Keratinocyte (primary cell): Measurements from ENCODE around the gene C1orf174. TPM values are rescaled to one million over a fixed set of nuclear protein-coding genes. Genes with fewer than 3 reads are reported as not detected.

Experiments
- DNase-seq: peaks from one replicate; pipeline ENCODE4 v3.0.0-alpha.2; 2011; ENCODE audit warnings: low read depth, missing footprints, low spot score
- FAIRE-seq: peaks from 2 replicates; lab custom pipeline; 2011; peaks lifted over from hg19 to GRCh38; lab: Jason Lieb, UNC
- H2AFZ ChIP-seq: 2 replicates; pipeline ENCODE4 v1.6.0; 2012; ENCODE audit warnings: low read length, control low read depth, inconsistent platforms; ENCODE audit not compliant: control insufficient read depth
- H3K27ac ChIP-seq: 2 replicates; pipeline ENCODE4 v1.5.1; 2011; ENCODE audit warnings: low read length; ENCODE audit not compliant: control insufficient read depth, insufficient read depth
- H3K27me3 ChIP-seq: 3 replicates; pipeline ENCODE4 v1.6.0; 2011; ENCODE audit warnings: low read length; ENCODE audit not compliant: control insufficient read depth, insufficient read depth; ENCODE audit errors: extremely low read depth
- H3K36me3 ChIP-seq, 2 experiments: 2 replicates in 1 of 2; 3 replicates in 1 of 2; pipeline ENCODE4 v1.5.1; 2011; ENCODE audit warnings: low read length in 2 of 2, mild to moderate bottlenecking in 1 of 2; ENCODE audit not compliant: control insufficient read depth in 2 of 2, insufficient read depth in 2 of 2; ENCODE audit errors: extremely low read depth in 1 of 2
- H3K4me1 ChIP-seq: 3 replicates; pipeline ENCODE4 v1.5.1; 2011; ENCODE audit warnings: low read length; ENCODE audit not compliant: control insufficient read depth, insufficient read depth; ENCODE audit errors: extremely low read depth
- H3K4me2 ChIP-seq: 3 replicates; pipeline ENCODE4 v1.6.0; 2011; ENCODE audit warnings: low read depth, low read length; ENCODE audit not compliant: control insufficient read depth, insufficient read depth; ENCODE audit errors: extremely low read depth
- H3K4me3 ChIP-seq, 3 experiments: fragments of 200-600 bp in 1 of 3; sonication (generic) in 1 of 3; 2 replicates in 2 of 3; 3 replicates in 1 of 3; pipeline ENCODE4 v1.5.1; 2011 to 2016; ENCODE audit warnings: low read length in 3 of 3, mild to moderate bottlenecking in 3 of 3, control low read depth in 2 of 3, inconsistent platforms in 1 of 3, low read depth in 1 of 3, mixed read lengths in 1 of 3, mixed run types in 1 of 3, moderate library complexity in 1 of 3; ENCODE audit not compliant: control insufficient read depth in 2 of 3, insufficient read depth in 2 of 3; ENCODE audit errors: extremely low read depth in 1 of 3
- H3K79me2 ChIP-seq: 2 replicates; pipeline ENCODE4 v1.6.0; 2012; ENCODE audit warnings: low read length; ENCODE audit not compliant: control insufficient read depth, insufficient read depth
- H3K9ac ChIP-seq: 3 replicates; pipeline ENCODE4 v1.6.0; 2011; ENCODE audit warnings: low read length; ENCODE audit not compliant: control insufficient read depth, insufficient read depth; ENCODE audit errors: extremely low read depth
- H3K9me1 ChIP-seq: 3 replicates; pipeline ENCODE4 v1.6.0; 2011; ENCODE audit warnings: low read length; ENCODE audit not compliant: control insufficient read depth, insufficient read depth; ENCODE audit errors: extremely low read depth
- H3K9me3 ChIP-seq: 2 replicates; pipeline ENCODE4 v1.5.1; 2012; ENCODE audit warnings: low read depth, low read length; ENCODE audit not compliant: control insufficient read depth
- H4K20me1 ChIP-seq: 3 replicates; pipeline ENCODE4 v1.6.0; 2011; ENCODE audit warnings: low read length; ENCODE audit not compliant: control insufficient read depth, insufficient read depth; ENCODE audit errors: extremely low read depth
- CTCF ChIP-seq, 3 experiments: IDR thresholded peaks in 1 of 3; conservative IDR thresholded peaks in 1 of 3; optimal IDR thresholded peaks in 1 of 3; 2 replicates in 2 of 3; 3 replicates in 1 of 3; pipeline versions ENCODE3 to v1.5.1; 2011; ENCODE audit warnings: low read length in 3 of 3, mild to moderate bottlenecking in 3 of 3, moderate library complexity in 2 of 3, control low read depth in 1 of 3, inconsistent platforms in 1 of 3; ENCODE audit not compliant: insufficient read depth in 2 of 3; ENCODE audit errors: extremely low read depth in 1 of 3
- EZH2 ChIP-seq: IDR thresholded peaks from one replicate; pipeline ENCODE4 v1.6.1; 2012; ENCODE audit warnings: inconsistent platforms, mild to moderate bottlenecking, low read length, moderate library complexity
- dilution Hi-C: fragments of 300-500 bp; cut with MboI; formaldehyde crosslinking; loops from one replicate; pipeline ENCODE4 v1.7.0; 2020; ENCODE audit warnings: low sequenced_read_pairs; ENCODE audit not compliant: extremely low pct_ligation_motif_present
- polyA plus RNA-seq, 5 experiments: library from polyadenylated mRNA; depleted of rRNA in 3 of 5; stranded (reverse) in 3 of 5; stranded (forward) in 1 of 5; unstranded in 1 of 5; fragments of >200 nt; gene quantifications; 1 replicate in 1 of 5; 2 replicates in 3 of 5; 3 replicates in 1 of 5; pipeline versions ENCODE4 v1.2.1 to v1.2.3, GENCODE V29; 2011 to 2012; ENCODE audit warnings: missing spikeins in 2 of 5, low read depth in 1 of 5, low replicate concordance in 1 of 5

The C1orf174 gene
- polyA plus RNA-seq, 1 donor (not counting 4 experiments of a cell fraction or from before 2014, with no cell fraction given): 26.8 TPM

- no peaks in the 10 kb centered on the region for H3K4me1 ChIP-seq
- H3K36me3 ChIP-seq: peaks cover 0 to 15% of the 10 kb centered on the region in 2 experiments
- no peaks in the 10 kb centered on the region for H3K9me1 ChIP-seq
- FAIRE-seq (no peak), DNase-seq (no peak)
- H3K9ac ChIP-seq: no peak overlapping the region
- dilution Hi-C loops: no loop called here
- no peak for TF ChIP-seq EZH2
- TF ChIP-seq CTCF (optimal IDR thresholded peaks at IDR 0.05 in 1 of 3, IDR thresholded peaks at IDR 0.05 in 1 of 3, conservative IDR thresholded peaks at IDR 0.05 in 1 of 3; ENCODE audit: extremely low read depth in 1 of 3, insufficient read depth in 2 of 3, low read length in 3 of 3): no peak
- no peak overlapping the region for H3K4me3 ChIP-seq
- H3K9me3 ChIP-seq: peaks cover 3% of the 10 kb centered on the region
- no peaks in the 10 kb centered on the region for H3K27me3 ChIP-seq
- H3K79me2 ChIP-seq: no peaks in the 10 kb centered on the region
- no peak overlapping the region for H2AFZ ChIP-seq
- no peak overlapping the region for H3K27ac ChIP-seq
- no peaks in the 10 kb centered on the region for H4K20me1 ChIP-seq
- no peak overlapping the region for H3K4me2 ChIP-seq
Measured at GRCh38 chr1:3879099-3879498, 21.0 kb downstream of the C1orf174 start.

GRCh38 chr1:3876716-3877115, 23.4 kb downstream of the C1orf174 start:
- no peak for DNase-seq
- Histone ChIP-seq H3K36me3 (peaks cover 0 to 16% of the 10 kb centered on the region in 2 experiments), H3K27ac (no peak overlapping the region), H3K9me1 (no peaks in the 10 kb centered on the region), H2AFZ (no peak overlapping the region), H3K79me2 (no peaks in the 10 kb centered on the region), H4K20me1 (no peaks in the 10 kb centered on the region), H3K9ac (no peak overlapping the region), H3K4me1 (no peaks in the 10 kb centered on the region), H3K9me3 (peaks cover 3% of the 10 kb centered on the region), H3K4me2 (no peak overlapping the region), H3K4me3 (no peak overlapping the region), H3K27me3 (no peaks in the 10 kb centered on the region)
- dilution Hi-C loops: no loop called here
- TF ChIP-seq EZH2 (no peak), CTCF (optimal IDR thresholded peaks at IDR 0.05 in 1 of 3, IDR thresholded peaks at IDR 0.05 in 1 of 3, conservative IDR thresholded peaks at IDR 0.05 in 1 of 3; ENCODE audit: extremely low read depth in 1 of 3, insufficient read depth in 2 of 3, low read length in 3 of 3) (no peak)
- FAIRE-seq: no peak
